Stimulated activated CD4-positive, alpha-beta T cell treated with anti-CD3 and anti-CD28 coated beads, Interleukin-2, amount 100 ng/mL, for 48 hours (primary cell): ENCODE data around the gene PPID.
"Not testable (repeated sequence)": the region's sequence is repeated elsewhere in the genome, so short reads cannot be mapped to it uniquely, and the experiment has no call there.

Experiments used
- DNase-seq, 2 donors: peaks; one replicate each; pipeline ENCODE4 v3.0.0-alpha.2; 2020

The PPID gene

DNA sequence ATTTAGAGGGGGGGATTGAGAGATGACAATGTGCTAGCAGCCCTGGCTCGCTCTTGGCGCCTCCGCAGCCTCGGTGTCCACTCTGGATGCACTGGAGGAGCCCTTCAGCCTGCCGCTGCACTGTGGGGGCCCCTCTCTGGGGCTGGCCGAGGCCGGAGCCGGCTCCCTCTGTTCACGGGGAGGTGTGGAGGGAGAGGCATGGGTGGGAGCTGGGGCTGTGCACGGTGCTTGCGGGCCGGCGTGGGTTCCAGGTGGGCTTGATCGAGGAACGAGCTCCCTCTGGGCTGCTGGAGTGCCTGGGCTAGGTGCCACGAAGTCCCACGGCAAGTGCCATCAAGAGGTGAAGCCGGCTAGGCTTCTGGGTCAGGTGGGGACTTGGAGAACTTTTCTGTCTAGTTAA is 58.4 kb downstream of the PPID start:
- no peak for DNase-seq

GRCh38 chr4:158663707-158664625 is 59.2 kb downstream of the PPID start:
- not testable (repeated sequence) for DNase-seq

DNA sequence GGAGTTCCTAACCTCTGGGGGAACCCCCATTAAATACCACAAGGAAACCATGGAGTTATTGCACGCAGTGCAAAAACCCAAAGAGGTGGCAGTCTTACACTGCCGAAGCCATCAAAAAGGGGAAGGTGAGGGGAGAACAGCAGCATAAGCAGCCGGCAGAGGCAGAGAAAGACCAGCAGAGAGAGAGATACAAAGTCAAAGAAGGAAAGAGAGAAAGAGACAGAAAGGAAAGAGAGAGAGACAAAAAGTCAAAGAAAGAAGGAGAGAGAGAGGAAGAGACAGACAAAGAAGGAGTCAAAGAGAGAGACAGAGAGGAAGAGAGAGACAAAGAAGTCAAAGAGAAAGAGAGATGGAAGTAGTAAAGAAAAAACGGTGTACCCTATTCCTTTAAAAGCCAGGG is 59.9 kb downstream of the PPID start:
- DNase-seq: not testable (repeated sequence)
